Osteoblast (primary cell): Measurements from ENCODE around the gene CAMK1. TPM values are rescaled to one million over a fixed set of nuclear protein-coding genes. Genes with fewer than 3 reads are reported as not detected.
A peak's percentile ranks its signal among the peaks of the same experiment; 100 is the strongest.

Experiments
- DNase-seq: peaks from one replicate; pipeline ENCODE4 v3.0.0; 2011; ENCODE audit warnings: low spot score, mixed read lengths; ENCODE audit not compliant: insufficient read length; ENCODE audit errors: missing footprints
- H2AFZ ChIP-seq: 2 replicates; pipeline ENCODE4 v1.6.0; 2011; ENCODE audit warnings: mild to moderate bottlenecking, low read length
- H3K27ac ChIP-seq: 2 replicates; pipeline ENCODE4 v1.5.1; 2011; ENCODE audit warnings: mild to moderate bottlenecking, low read depth, low read length, moderate library complexity
- H3K27me3 ChIP-seq: 2 replicates; pipeline ENCODE4 v1.6.0; 2012; ENCODE audit warnings: mild to moderate bottlenecking, control low read depth, inconsistent platforms, low read length, moderate library complexity; ENCODE audit not compliant: insufficient read depth
- H3K36me3 ChIP-seq: 2 replicates; pipeline ENCODE4 v1.5.1; 2011; ENCODE audit warnings: mild to moderate bottlenecking, low read length, control low read depth, moderate library complexity; ENCODE audit not compliant: insufficient read depth
- H3K4me1 ChIP-seq: 2 replicates; pipeline ENCODE4 v1.5.1; 2011; ENCODE audit warnings: mild to moderate bottlenecking, low read length, control low read depth, moderate library complexity; ENCODE audit not compliant: insufficient read depth
- H3K4me2 ChIP-seq: 2 replicates; pipeline ENCODE4 v1.6.0; 2011; ENCODE audit warnings: mild to moderate bottlenecking, low read length; ENCODE audit not compliant: insufficient read depth
- H3K4me3 ChIP-seq: fragments of 200-600 bp; sonication (generic); 3 replicates; pipeline ENCODE4 v1.5.1; 2012; ENCODE audit warnings: mild to moderate bottlenecking, low read length, inconsistent platforms; ENCODE audit not compliant: insufficient read depth
- H3K79me2 ChIP-seq: 2 replicates; pipeline ENCODE4 v1.6.0; 2012; ENCODE audit warnings: mild to moderate bottlenecking, low read length, control low read depth, inconsistent platforms; ENCODE audit not compliant: insufficient read depth
- H3K9me3 ChIP-seq: 2 replicates; pipeline ENCODE4 v1.5.1; 2011; ENCODE audit warnings: low read depth, low read length, control low read depth
- H4K20me1 ChIP-seq: 2 replicates; pipeline ENCODE4 v1.6.0; 2012; ENCODE audit warnings: mild to moderate bottlenecking, low read length, control low read depth; ENCODE audit not compliant: insufficient read depth
- total RNA-seq: library from RNA; depleted of rRNA; stranded (reverse); fragments of >200 nt; gene quantifications from 2 replicates; pipeline ENCODE4 v1.2.3, GENCODE V29; 2012
- TF ChIP-seq, protein P1 (sequence below): IDR thresholded peaks from 2 replicates; pipeline ENCODE4 v1.5.1; 2011; ENCODE audit warnings: mild to moderate bottlenecking, low read depth, low read length, moderate library complexity; ENCODE audit errors: extremely low read depth

Gene CAMK1
- total RNA-seq, 1 donor: 22.1 TPM

DNA sequence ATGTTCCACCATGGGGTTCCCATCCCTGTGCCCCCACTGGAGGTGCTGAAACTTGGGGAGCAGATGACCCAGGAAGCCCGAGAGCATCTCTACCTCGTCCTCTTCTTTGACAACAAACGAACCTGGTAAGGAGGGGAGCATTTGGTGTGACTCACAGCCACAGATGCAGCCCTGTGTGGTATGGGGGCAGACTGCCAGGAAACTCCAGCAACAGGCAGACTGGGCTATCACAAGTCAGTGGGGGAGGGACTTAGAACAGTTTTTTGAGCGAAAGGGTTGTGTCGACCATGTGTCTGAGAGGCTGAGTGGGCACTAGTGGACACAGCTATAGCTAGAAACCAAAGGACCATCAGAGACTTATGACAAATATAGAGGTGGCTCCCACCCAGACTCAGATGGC, 23.4 kb downstream of the CAMK1 start:
- peak overlapping the region; percentile 20 for H3K27ac ChIP-seq

DNA sequence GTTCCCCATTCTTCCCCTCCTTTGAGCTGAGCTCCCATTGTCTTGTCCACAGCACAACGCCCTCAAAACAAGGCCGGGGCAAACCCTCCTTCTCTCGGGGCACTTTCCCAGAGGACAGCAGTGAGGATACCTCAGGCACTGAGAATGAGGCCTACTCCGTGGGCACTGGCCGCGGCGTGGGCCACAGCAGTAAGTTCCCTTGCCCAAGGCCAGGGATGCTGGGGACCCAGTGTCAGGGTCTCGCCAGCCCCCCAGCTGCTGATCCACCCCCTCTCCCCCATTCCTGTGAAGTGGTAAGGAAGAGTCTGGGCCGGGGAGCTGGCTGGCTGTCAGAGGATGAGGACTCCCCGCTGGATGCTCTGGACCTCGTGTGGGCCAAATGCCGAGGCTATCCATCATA, 24.2 kb downstream of the CAMK1 start:
- H3K36me3 ChIP-seq: peaks cover 81% of the 10 kb centered on the region
- peak; percentile 38 for DNase-seq
- H3K79me2 ChIP-seq: peaks cover 8% of the 10 kb centered on the region
- H3K4me2 ChIP-seq: no peak overlapping the region
- no peak overlapping the region for H3K27ac ChIP-seq
- TF ChIP-seq, protein P1, sequence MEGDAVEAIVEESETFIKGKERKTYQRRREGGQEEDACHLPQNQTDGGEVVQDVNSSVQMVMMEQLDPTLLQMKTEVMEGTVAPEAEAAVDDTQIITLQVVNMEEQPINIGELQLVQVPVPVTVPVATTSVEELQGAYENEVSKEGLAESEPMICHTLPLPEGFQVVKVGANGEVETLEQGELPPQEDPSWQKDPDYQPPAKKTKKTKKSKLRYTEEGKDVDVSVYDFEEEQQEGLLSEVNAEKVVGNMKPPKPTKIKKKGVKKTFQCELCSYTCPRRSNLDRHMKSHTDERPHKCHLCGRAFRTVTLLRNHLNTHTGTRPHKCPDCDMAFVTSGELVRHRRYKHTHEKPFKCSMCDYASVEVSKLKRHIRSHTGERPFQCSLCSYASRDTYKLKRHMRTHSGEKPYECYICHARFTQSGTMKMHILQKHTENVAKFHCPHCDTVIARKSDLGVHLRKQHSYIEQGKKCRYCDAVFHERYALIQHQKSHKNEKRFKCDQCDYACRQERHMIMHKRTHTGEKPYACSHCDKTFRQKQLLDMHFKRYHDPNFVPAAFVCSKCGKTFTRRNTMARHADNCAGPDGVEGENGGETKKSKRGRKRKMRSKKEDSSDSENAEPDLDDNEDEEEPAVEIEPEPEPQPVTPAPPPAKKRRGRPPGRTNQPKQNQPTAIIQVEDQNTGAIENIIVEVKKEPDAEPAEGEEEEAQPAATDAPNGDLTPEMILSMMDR: no peak
- H3K4me1 ChIP-seq: peaks cover 26% of the 10 kb centered on the region
- no peak overlapping the region for H3K4me3 ChIP-seq
- H4K20me1 ChIP-seq: peaks cover 3% of the 10 kb centered on the region
- H2AFZ ChIP-seq: no peak overlapping the region
- H3K27me3 ChIP-seq: no peaks in the 10 kb centered on the region
- H3K9me3 ChIP-seq: no peaks in the 10 kb centered on the region

More for the DNA sequence above, 23.4 kb downstream of the CAMK1 start:
- Histone ChIP-seq H3K9me3 (no peaks in the 10 kb centered on the region), H3K36me3 (peaks cover 76% of the 10 kb centered on the region), H3K27me3 (no peaks in the 10 kb centered on the region), H2AFZ (no peak overlapping the region), H3K79me2 (peaks cover 14% of the 10 kb centered on the region), H3K4me1 (peaks cover 34% of the 10 kb centered on the region), H3K4me3 (no peak overlapping the region), H4K20me1 (no peaks in the 10 kb centered on the region), H3K4me2 (no peak overlapping the region)
- TF ChIP-seq, protein P1: no peak
- DNase-seq: peak; percentile 96

DNA sequence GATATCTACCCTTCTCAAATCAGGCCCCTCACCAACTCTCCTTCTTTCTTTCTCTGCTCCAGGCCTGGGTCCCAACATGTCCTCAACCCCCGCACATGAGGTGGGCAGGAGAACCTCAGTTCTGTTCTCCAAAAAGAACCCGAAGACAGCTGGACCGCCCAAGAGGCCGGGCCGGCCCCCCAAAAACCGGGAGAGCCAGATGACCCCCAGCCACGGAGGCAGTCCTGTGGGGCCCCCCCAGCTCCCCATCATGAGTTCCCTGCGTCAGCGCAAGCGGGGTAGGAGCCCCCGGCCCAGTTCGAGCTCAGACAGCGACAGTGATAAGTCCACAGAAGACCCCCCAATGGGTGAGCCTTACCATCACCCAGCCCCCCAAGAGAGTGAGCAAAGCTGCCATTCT, 25.6 kb downstream of the CAMK1 start:
- DNase-seq: no peak
- H4K20me1 ChIP-seq: peaks cover 10% of the 10 kb centered on the region
- no peaks in the 10 kb centered on the region for H3K27me3 ChIP-seq
- TF ChIP-seq, protein P1: no peak
- no peak overlapping the region for H3K27ac ChIP-seq
- no peak overlapping the region for H2AFZ ChIP-seq
- H3K4me2 ChIP-seq: no peak overlapping the region
- peaks cover 13% of the 10 kb centered on the region for H3K79me2 ChIP-seq
- no peaks in the 10 kb centered on the region for H3K9me3 ChIP-seq
- peaks cover 19% of the 10 kb centered on the region for H3K4me1 ChIP-seq
- no peak overlapping the region for H3K4me3 ChIP-seq
- peaks cover 92% of the 10 kb centered on the region for H3K36me3 ChIP-seq

DNA sequence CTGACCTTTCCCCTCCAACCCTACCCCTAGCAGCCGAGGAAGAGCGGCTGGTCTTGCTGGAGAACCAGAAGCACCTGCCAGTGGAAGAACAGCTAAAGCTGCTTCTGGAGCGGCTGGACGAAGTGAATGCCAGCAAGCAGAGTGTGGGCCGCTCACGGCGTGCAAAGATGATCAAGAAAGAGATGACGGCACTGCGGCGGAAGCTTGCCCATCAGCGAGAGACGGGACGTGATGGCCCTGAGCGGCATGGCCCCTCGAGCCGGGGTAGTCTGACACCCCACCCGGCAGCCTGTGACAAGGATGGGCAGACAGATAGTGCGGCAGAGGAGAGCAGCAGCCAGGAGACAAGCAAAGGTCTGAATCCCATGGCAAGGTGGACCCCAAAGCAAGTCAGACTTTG, 26.2 kb downstream of the CAMK1 start:
- Histone ChIP-seq H3K4me3 (no peak overlapping the region), H3K4me2 (no peak overlapping the region), H3K4me1 (peaks cover 17% of the 10 kb centered on the region), H3K27me3 (no peaks in the 10 kb centered on the region), H4K20me1 (peaks cover 10% of the 10 kb centered on the region), H3K9me3 (no peaks in the 10 kb centered on the region), H3K36me3 (peaks cover 97% of the 10 kb centered on the region), H3K79me2 (peaks cover 17% of the 10 kb centered on the region), H3K27ac (no peak overlapping the region), H2AFZ (no peak overlapping the region)
- TF ChIP-seq, protein P1: no peak
- no peak for DNase-seq
